Right lobe of liver (tissue), 4 donors: ENCODE data around the gene MRC1.

Source experiments
- POLR2A ChIP-seq: fragments of 450-650 bp; IDR thresholded peaks from one replicate; pipeline ENCODE4 v1.6.1; 2017; ENCODE audit warnings: antibody characterized with exemption, mild to moderate bottlenecking
- TF ChIP-seq, protein P1 (sequence below), 4 donors: fragments of 200-600 bp in 3 of 4; fragments of 450-650 bp in 1 of 4; IDR thresholded peaks; one replicate each; pipeline versions ENCODE4 v1.5.1 to v1.8.0; 2016 to 2022; ENCODE audit warnings: antibody characterized with exemption in 4 of 4, mild to moderate bottlenecking in 2 of 4
- donor health status: DM: no; HTN: no; CAD: no.
- donor health status: DM: no; HTN: no; CAD: no.
- donor health status: DM: no; HTN: yes; CAD: no.

DNA sequence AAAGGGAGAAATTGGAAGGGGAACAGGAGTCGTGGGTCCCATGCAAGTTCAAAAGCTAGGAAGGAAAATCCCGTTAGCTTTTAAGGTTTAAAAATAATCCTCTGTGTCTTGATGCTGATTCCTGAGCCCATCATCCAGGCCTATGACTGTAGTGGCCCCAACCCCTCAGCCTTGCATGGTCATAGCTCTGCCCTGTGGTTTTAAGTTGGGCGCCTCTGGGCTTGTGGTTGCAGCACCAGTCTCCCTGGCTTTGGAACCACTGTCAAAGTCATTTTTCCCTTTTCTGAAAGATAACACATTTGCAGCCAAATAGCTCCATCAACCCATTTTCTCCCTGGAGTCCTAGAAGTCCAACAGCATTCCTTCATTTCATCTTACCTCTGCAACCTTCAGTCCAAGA, 43.5 kb upstream of the MRC1 start:
- TF ChIP-seq POLR2A, result no peak
- TF ChIP-seq, protein P1, sequence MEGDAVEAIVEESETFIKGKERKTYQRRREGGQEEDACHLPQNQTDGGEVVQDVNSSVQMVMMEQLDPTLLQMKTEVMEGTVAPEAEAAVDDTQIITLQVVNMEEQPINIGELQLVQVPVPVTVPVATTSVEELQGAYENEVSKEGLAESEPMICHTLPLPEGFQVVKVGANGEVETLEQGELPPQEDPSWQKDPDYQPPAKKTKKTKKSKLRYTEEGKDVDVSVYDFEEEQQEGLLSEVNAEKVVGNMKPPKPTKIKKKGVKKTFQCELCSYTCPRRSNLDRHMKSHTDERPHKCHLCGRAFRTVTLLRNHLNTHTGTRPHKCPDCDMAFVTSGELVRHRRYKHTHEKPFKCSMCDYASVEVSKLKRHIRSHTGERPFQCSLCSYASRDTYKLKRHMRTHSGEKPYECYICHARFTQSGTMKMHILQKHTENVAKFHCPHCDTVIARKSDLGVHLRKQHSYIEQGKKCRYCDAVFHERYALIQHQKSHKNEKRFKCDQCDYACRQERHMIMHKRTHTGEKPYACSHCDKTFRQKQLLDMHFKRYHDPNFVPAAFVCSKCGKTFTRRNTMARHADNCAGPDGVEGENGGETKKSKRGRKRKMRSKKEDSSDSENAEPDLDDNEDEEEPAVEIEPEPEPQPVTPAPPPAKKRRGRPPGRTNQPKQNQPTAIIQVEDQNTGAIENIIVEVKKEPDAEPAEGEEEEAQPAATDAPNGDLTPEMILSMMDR (IDR thresholded peaks at IDR 0.05), result no peak
